ENCODE data around the gene NPR3.
"Not testable (repeated sequence)": the region's sequence is repeated elsewhere in the genome, so short reads cannot be mapped to it uniquely, and the experiment has no call there.

Gene NPR3

DNA sequence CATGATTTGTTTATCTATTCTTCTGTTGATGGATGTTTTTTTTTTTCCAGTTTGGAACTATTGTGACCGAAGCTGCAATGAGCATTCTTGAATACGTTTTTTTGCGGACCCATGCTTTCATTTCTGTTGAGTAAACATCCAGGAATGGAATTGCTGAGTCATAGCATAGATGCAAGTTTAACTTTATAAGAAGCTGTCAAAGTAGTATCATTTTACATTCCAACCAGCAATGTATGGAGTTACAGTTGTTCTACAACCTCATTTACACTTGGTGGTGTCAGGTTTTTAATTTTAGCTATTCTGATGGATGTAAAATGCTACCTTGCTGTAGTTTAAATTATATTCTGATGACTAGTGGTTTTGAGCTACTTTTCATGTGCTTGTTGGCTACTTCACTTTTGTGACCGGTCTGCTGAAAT lies 49.0 kb downstream of the NPR3 start:
- no peak for DNase-seq (ENCODE audit: low read depth in 3 of 3)

DNA sequence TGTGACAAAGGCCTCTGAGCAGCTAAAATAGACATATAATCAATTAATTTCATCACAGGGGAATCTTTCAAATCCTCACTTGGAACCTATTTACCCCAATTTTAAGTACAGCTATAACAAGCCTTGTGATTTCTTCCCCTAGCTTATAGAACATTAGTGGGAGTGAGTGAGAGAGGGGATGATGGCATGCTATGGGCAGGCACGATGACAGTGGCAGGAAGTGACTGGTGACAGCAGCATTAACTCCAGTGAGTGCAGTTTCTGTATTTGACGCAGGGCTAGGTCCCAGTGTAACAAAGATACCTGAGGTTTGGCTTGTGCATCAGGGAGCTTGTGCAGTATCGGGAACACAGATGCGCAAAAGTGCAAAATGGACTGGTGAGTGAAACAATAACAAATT lies 54.1 kb downstream of the NPR3 start:
- no peak for DNase-seq (ENCODE audit: low read depth in 3 of 3)

DNA sequence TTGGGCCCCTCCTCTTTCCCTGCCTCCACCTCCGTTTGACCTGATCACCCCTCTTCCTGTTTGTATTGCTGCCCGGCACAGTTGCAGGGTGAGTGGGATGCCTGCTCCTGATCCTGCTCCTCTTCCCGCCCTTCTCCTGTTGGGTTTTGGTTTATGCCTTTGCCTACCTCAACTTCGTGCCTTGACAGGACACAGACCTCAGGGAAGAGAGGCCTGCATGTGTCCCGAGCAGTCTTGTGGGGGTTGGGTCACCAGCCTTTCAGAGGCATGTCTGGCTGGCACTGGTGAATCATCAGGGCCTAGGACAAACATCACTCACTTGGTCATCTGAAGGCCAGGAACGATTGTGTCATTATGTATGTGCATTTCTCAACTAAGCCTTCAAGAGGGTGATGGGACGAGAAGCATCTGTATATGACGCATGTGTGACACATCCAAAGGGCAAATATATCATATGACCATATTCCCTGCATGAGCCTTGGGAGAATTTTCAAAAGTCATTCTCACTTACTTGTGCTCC lies 56.9 kb downstream of the NPR3 start:
- no peak for DNase-seq (ENCODE audit: low read depth in 3 of 3)

- DNase-seq (ENCODE audit: low read depth in 3 of 3) = no peak
These were observed 58.6 kb downstream of the NPR3 start for GRCh38 chr5:32769711-32770110.

GRCh38 chr5:32770444-32770843 lies 59.3 kb downstream of the NPR3 start:
- DNase-seq (ENCODE audit: low read depth in 3 of 3) = no peak

GRCh38 chr5:32771037-32771436 lies 59.9 kb downstream of the NPR3 start:
- no peak for DNase-seq (ENCODE audit: low read depth in 3 of 3)

- DNase-seq (ENCODE audit: low read depth in 3 of 3) = no peak
These were observed 62.8 kb downstream of the NPR3 start for GRCh38 chr5:32773944-32774343.

DNA sequence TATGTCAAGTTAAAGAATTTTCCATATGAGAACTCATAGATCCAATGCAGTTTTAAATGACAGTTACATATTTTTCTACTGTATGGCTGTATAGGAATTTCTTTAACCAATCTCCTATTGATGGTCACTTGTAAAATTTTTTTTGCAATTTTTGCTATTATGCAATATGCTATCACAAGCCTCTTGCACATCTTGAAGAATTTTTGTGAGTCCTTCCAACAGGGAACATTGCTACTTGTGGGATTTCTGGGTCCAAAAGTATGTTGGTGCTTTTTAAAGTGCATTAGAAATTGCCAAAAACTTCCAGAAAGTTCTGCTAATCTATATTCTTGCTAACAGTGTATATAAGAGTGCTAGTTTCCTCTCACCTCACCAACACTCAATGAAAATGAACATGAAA lies 65.1 kb downstream of the NPR3 start:
- DNase-seq (ENCODE audit: low read depth in 3 of 3) = no peak

GRCh38 chr5:32777222-32777621 lies 66.1 kb downstream of the NPR3 start:
- no peak for DNase-seq (ENCODE audit: low read depth in 3 of 3)

DNA sequence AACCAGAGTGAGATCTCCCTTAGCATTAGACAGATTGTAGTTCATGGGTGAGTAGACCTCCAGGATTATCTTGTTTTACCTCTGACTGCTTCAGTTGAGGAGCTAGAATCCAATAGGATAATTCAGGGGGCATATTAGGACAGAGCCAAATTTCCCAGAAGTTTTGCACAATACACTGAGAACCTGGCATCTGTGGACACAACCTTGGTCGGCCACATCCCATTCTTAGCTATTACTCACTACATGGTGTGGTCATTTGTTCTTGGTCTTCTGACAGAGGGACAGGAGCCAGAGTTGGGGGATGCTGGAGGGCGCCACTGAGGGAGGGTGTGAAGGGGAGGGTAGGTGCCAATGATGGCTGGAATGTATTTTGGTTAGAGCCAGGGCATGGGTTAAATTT lies 66.6 kb downstream of the NPR3 start:
- DNase-seq (ENCODE audit: low read depth in 3 of 3) = no peak

DNA sequence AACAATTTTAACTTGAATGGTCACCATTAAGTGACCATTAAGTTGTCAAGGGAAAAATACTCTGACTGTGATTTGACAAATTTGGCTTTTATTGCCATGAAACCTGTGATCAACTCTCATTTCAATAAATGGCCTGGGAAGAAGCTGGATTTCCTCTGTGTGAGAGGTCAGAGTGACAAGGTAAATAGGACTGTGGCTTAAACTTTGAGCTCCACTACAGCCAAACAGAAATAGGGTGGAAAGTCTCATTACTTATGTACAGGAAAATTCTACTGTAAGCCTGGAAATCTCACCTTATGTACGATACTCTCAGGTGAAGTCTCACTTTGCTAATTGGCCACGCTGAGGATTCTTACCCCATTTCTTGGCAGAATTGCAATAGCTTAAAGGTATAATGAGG lies 67.3 kb downstream of the NPR3 start:
- DNase-seq (ENCODE audit: low read depth in 3 of 3) = no peak

DNA sequence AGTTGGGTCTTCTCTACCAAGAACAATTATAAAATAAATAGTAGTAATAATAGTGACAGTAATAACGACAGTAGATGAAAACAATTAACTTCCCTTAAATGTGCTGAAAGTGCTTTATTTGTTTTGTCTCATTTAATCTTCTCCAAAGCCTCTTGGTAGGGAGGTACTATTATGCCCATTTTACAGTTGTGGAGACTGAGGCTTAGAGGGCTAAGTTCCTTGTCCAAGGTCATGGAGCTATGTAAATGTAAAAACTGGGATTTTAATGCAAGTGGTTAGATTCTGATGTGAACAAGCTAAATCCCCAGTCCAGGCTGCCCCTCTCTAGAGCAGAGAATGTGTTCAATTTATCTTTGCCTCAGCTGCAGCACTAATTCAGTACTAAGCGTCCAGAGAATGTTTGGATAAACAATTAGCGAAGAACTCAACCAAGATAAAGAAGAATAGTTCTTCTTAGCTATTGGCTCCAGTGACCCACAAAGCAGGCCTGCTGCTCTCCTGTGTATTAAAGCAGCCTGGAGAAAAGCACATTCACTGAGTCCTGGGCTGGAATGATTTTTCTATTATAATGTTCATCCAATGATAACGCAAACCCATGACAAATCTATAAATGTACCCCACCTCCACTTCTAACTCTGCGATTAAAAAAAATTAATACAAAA lies 68.8 kb downstream of the NPR3 start:
- DNase-seq (ENCODE audit: low read depth in 3 of 3) = no peak

- no peak for DNase-seq (ENCODE audit: low read depth in 3 of 3)
These were observed 69.4 kb downstream of the NPR3 start for GRCh38 chr5:32780508-32780919.

DNA sequence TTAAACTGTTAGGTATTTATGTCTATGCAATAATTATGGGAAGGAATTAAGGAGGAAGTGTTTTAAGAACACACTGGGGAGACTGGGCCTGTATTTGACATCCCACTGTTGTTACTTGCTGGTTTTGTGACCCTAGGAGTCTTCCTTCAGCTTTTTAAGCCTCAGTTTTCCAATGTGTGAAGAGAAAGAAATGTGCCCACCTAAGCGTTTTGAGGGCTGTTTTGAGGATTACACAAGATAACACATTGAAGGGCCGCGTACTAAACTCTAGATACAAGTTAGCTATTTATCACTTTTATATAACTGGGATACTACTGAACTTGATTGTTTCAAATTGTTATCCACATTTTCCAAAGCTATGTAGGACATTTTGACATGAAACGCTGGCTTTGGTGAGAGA lies 72.5 kb downstream of the NPR3 start:
- no peak for DNase-seq (ENCODE audit: low read depth in 3 of 3)

GRCh38 chr5:32785611-32786254 lies 74.6 kb downstream of the NPR3 start:
- no peak for DNase-seq (ENCODE audit: low read depth in 3 of 3)

- no peak for DNase-seq (ENCODE audit: low read depth in 3 of 3)
These were observed 75.2 kb downstream of the NPR3 start for GRCh38 chr5:32786311-32786710.

- DNase-seq (ENCODE audit: low read depth in 3 of 3) = no peak
These were observed 79.4 kb downstream of the NPR3 start for GRCh38 chr5:32790411-32790951.

GRCh38 chr5:32791536-32792243 lies 80.6 kb downstream of the NPR3 start:
- no peak for DNase-seq (ENCODE audit: low read depth in 3 of 3)

DNA sequence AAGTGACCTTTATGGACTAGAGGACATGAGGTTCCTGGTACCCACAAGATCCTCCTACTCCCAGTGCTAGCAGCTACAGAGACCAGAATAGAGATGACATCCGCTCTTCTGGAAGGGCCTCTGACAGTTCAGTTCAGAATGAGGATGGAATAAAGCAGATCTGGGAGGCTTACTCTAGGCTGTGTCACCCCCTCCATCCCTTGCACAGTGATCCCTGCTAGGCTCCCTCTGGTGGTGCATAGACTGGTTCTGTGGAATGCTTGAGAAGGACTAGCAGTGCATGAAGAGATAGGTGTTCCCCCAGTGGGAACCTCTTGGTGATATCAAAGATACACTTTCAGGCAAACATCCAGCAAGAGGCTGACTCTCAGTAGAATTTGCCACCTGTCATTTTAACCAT lies 83.0 kb downstream of the NPR3 start:
- DNase-seq (ENCODE audit: low read depth in 3 of 3) = no peak

GRCh38 chr5:32802764-32803163 lies 91.6 kb downstream of the NPR3 start:
- no peak for DNase-seq (ENCODE audit: low read depth in 3 of 3)

GRCh38 chr5:32803656-32804055 lies 92.5 kb downstream of the NPR3 start:
- no peak for DNase-seq (ENCODE audit: low read depth in 3 of 3)

GRCh38 chr5:32805462-32805861 lies 94.3 kb downstream of the NPR3 start:
- DNase-seq (ENCODE audit: low read depth in 3 of 3) = not testable (repeated sequence)

Measured in stimulated activated CD4-positive, alpha-beta T cell treated with anti-CD3 and anti-CD28 coated beads, TNF-alpha, amount 100 ng/mL, for 24 hours (primary cell).